Caki2 (cell line): ENCODE data around the gene MIGA2. TPM values are rescaled to one million over a fixed set of nuclear protein-coding genes. Genes with fewer than 3 reads are reported as not detected.

Source experiments
- DNase-seq: peaks from one replicate; pipeline ENCODE4 v3.0.0-alpha.2; 2015; ENCODE audit warnings: low read depth
- in situ Hi-C: cut with HindIII; loops from 2 replicates; pipeline ENCODE4 v1.10.0; 2016; ENCODE audit warnings: low sequenced_read_pairs, low pct_unique_long_range_greater_than_20kb, mixed read lengths
- total RNA-seq: library from RNA; depleted of rRNA; stranded (reverse); fragments of >200 nt; shearing (Covaris generic); gene quantifications from 2 replicates; pipeline ENCODE4 v1.2.3, GENCODE V29; 2014; ENCODE audit warnings: low replicate concordance

The MIGA2 gene
- total RNA-seq, 1 experiment from 2014 or later: 3.5 TPM

GRCh38 chr9:129081388-129081904 lies 45.0 kb downstream of the MIGA2 start:
- no peak for DNase-seq
- in situ Hi-C loops: no loop called here

GRCh38 chr9:129084087-129084486 lies 47.7 kb downstream of the MIGA2 start:
- in situ Hi-C loops: no loop called here
- DNase-seq: no peak

GRCh38 chr9:129089246-129089645 lies 52.8 kb downstream of the MIGA2 start:
- in situ Hi-C loops: no loop called here
- no peak for DNase-seq

GRCh38 chr9:129093602-129094386 lies 57.4 kb downstream of the MIGA2 start:
- in situ Hi-C loops: no loop called here
- no peak for DNase-seq

GRCh38 chr9:129094387-129095169 lies 58.2 kb downstream of the MIGA2 start:
- in situ Hi-C loops: no loop called here
- no peak for DNase-seq

- in situ Hi-C loops: no loop called here
- DNase-seq: no peak
These were observed 58.8 kb downstream of the MIGA2 start for GRCh38 chr9:129095170-129095667.

GRCh38 chr9:129095908-129096307 lies 59.5 kb downstream of the MIGA2 start:
- in situ Hi-C loops: no loop called here
- no peak for DNase-seq

- in situ Hi-C loops: no loop called here
- no peak for DNase-seq
These were observed 61.4 kb downstream of the MIGA2 start for GRCh38 chr9:129097671-129098306.

GRCh38 chr9:129098328-129098727 lies 61.9 kb downstream of the MIGA2 start:
- DNase-seq: no peak
- in situ Hi-C loops: no loop called here

- no peak for DNase-seq
These were observed 64.2 kb downstream of the MIGA2 start for GRCh38 chr9:129100383-129101169.

GRCh38 chr9:129101279-129101678 lies 64.9 kb downstream of the MIGA2 start:
- in situ Hi-C loops: no loop called here
- DNase-seq: no peak

More at GRCh38 chr9:129100383-129101169, 64.2 kb downstream of the MIGA2 start:
- in situ Hi-C loops: no loop called here

GRCh38 chr9:129102095-129102525 lies 65.7 kb downstream of the MIGA2 start:
- no peak for DNase-seq
- in situ Hi-C loops: no loop called here

GRCh38 chr9:129102791-129103594 lies 66.6 kb downstream of the MIGA2 start:
- no peak for DNase-seq
- in situ Hi-C loops: no loop called here

- DNase-seq: no peak
- in situ Hi-C loops: no loop called here
These were observed 67.2 kb downstream of the MIGA2 start for GRCh38 chr9:129103595-129103965.

- in situ Hi-C loops: no loop called here
- DNase-seq: no peak
These were observed 67.6 kb downstream of the MIGA2 start for GRCh38 chr9:129104051-129104450.

- in situ Hi-C loops: no loop called here
- no peak for DNase-seq
These were observed 69.7 kb downstream of the MIGA2 start for GRCh38 chr9:129105857-129106694.
